OCI-LY3 (cell line): ENCODE results near the gene DBI.

Experiments
- H2AFZ ChIP-seq: fragments of 200-600, 300-600 bp; shearing (Covaris generic); 2 replicates; pipeline ENCODE4 v1.6.0; 2014; ENCODE audit warnings: antibody characterized with exemption, low read depth, low read length
- H3K27ac ChIP-seq: fragments of 200-600, 300-600 bp; sonication (generic); 2 replicates; pipeline ENCODE4 v1.5.1; 2014; ENCODE audit warnings: mild to moderate bottlenecking, low read length, moderate library complexity, mixed read lengths
- H3K27me3 ChIP-seq: fragments of 200-600, 300-600 bp; sonication (generic); 2 replicates; pipeline ENCODE4 v1.6.1; 2014; ENCODE audit warnings: low read depth, low read length, mixed read lengths
- H3K36me3 ChIP-seq: fragments of 200-600, 300-600 bp; sonication (generic); replicated peaks from 2 replicates; pipeline ENCODE3; 2014; ENCODE audit warnings: low read depth, low read length, mixed read lengths
- H3K4me1 ChIP-seq: fragments of 300-600, 200-600 bp; sonication (generic); 2 replicates; pipeline ENCODE4 v1.6.1; 2014; ENCODE audit warnings: low read length, mixed read lengths
- H3K4me2 ChIP-seq: fragments of 200-600, 300-600 bp; sonication (generic); 2 replicates; pipeline ENCODE4 v1.6.1; 2014; ENCODE audit warnings: low read length, mixed read lengths
- H3K4me3 ChIP-seq: fragments of 300-600, 200-600 bp; sonication (generic); 2 replicates; pipeline ENCODE4 v1.5.1; 2014; ENCODE audit warnings: antibody characterized with exemption, mild to moderate bottlenecking, low read length, moderate library complexity
- H3K79me2 ChIP-seq: fragments of 300-600, 200-600 bp; shearing (Covaris generic); 2 replicates; pipeline ENCODE4 v1.6.1; 2014; ENCODE audit warnings: mild to moderate bottlenecking, low read length, mixed read lengths
- H3K9ac ChIP-seq: fragments of 300-600, 200-600 bp; shearing (Covaris generic); 2 replicates; pipeline ENCODE4 v1.6.0; 2014; ENCODE audit warnings: mild to moderate bottlenecking, low read length, moderate library complexity
- H3K9me3 ChIP-seq: fragments of 200-600, 300-600 bp; shearing (Covaris generic); 2 replicates; pipeline ENCODE4 v1.6.1; 2014; ENCODE audit warnings: low read length, mixed read lengths; ENCODE audit not compliant: insufficient read depth
- H4K20me1 ChIP-seq: fragments of 200-600, 300-600 bp; sonication (generic); 2 replicates; pipeline ENCODE4 v1.6.1; 2016; ENCODE audit warnings: low read length, mixed read lengths; ENCODE audit not compliant: insufficient read depth
- CTCF ChIP-seq: fragments of 200-600, 300-600 bp; sonication (generic); IDR thresholded peaks from 2 replicates; pipeline ENCODE4 v1.5.1; 2014; ENCODE audit warnings: antibody characterized with exemption, low read length, low read depth
- EZH2phosphoT487 ChIP-seq: fragments of 200-600 bp; shearing (Covaris generic); IDR thresholded peaks from 2 replicates; pipeline ENCODE4 v1.6.1; 2018; ENCODE audit warnings: antibody characterized with exemption, mixed run types, low read depth

Gene DBI

GRCh38 chr2:119350311-119350998 is 16.3 kb upstream of the DBI start:
- H3K9ac ChIP-seq = no peak overlapping the region
- TF ChIP-seq CTCF (no peak), EZH2phosphoT487 (no peak)
- no peaks in the 10 kb centered on the region for H3K9me3 ChIP-seq
- no peak overlapping the region for H2AFZ ChIP-seq
- no peaks in the 10 kb centered on the region for H3K27me3 ChIP-seq
- no peaks in the 10 kb centered on the region for H3K36me3 ChIP-seq
- no peaks in the 10 kb centered on the region for H4K20me1 ChIP-seq
- H3K4me3 ChIP-seq = no peak overlapping the region
- peaks cover 20% of the 10 kb centered on the region for H3K4me1 ChIP-seq
- H3K27ac ChIP-seq = no peak overlapping the region
- no peak overlapping the region for H3K4me2 ChIP-seq
- H3K79me2 ChIP-seq = no peaks in the 10 kb centered on the region

GRCh38 chr2:119352357-119352756 is 14.4 kb upstream of the DBI start:
- H3K9me3 ChIP-seq = no peaks in the 10 kb centered on the region
- H3K27me3 ChIP-seq = no peaks in the 10 kb centered on the region
- no peak overlapping the region for H2AFZ ChIP-seq
- H3K36me3 ChIP-seq = no peaks in the 10 kb centered on the region
- H4K20me1 ChIP-seq = no peaks in the 10 kb centered on the region
- H3K27ac ChIP-seq = peak overlapping the region; percentile 78
- H3K9ac ChIP-seq = peak overlapping the region; percentile 15; the same call in 1 of the 2 replicates
- peaks cover 30% of the 10 kb centered on the region for H3K4me1 ChIP-seq
- TF ChIP-seq EZH2phosphoT487 = no peak
- no peak for TF ChIP-seq CTCF
- H3K4me2 ChIP-seq = peak overlapping the region; percentile 49
- no peaks in the 10 kb centered on the region for H3K79me2 ChIP-seq
- H3K4me3 ChIP-seq = peak overlapping the region; percentile 38

GRCh38 chr2:119354860-119355259 is 11.9 kb upstream of the DBI start:
- Histone ChIP-seq H3K4me3 (no peak overlapping the region), H4K20me1 (no peaks in the 10 kb centered on the region), H2AFZ (no peak overlapping the region), H3K4me1 (peaks cover 30% of the 10 kb centered on the region), H3K27me3 (no peaks in the 10 kb centered on the region), H3K79me2 (no peaks in the 10 kb centered on the region), H3K9me3 (no peaks in the 10 kb centered on the region), H3K9ac (no peak overlapping the region), H3K4me2 (no peak overlapping the region), H3K36me3 (no peaks in the 10 kb centered on the region), H3K27ac (no peak overlapping the region)
- no peak for TF ChIP-seq EZH2phosphoT487
- no peak for TF ChIP-seq CTCF

GRCh38 chr2:119359774-119360173 is 7.0 kb upstream of the DBI start:
- H3K27ac ChIP-seq = no peak overlapping the region
- H3K4me1 ChIP-seq = peaks cover 11% of the 10 kb centered on the region
- peaks cover 6% of the 10 kb centered on the region for H3K79me2 ChIP-seq
- no peak overlapping the region for H3K4me3 ChIP-seq
- no peak for TF ChIP-seq EZH2phosphoT487
- TF ChIP-seq CTCF = no peak
- no peak overlapping the region for H3K9ac ChIP-seq
- H3K9me3 ChIP-seq = no peaks in the 10 kb centered on the region
- no peaks in the 10 kb centered on the region for H3K27me3 ChIP-seq
- no peaks in the 10 kb centered on the region for H4K20me1 ChIP-seq
- H2AFZ ChIP-seq = no peak overlapping the region
- no peaks in the 10 kb centered on the region for H3K36me3 ChIP-seq
- no peak overlapping the region for H3K4me2 ChIP-seq
